ENCODE measurements around the gene NPSR1.
"Not testable (repeated sequence)": the region's sequence is repeated elsewhere in the genome, so short reads cannot be mapped to it uniquely, and the experiment has no call there.

Gene NPSR1

DNA sequence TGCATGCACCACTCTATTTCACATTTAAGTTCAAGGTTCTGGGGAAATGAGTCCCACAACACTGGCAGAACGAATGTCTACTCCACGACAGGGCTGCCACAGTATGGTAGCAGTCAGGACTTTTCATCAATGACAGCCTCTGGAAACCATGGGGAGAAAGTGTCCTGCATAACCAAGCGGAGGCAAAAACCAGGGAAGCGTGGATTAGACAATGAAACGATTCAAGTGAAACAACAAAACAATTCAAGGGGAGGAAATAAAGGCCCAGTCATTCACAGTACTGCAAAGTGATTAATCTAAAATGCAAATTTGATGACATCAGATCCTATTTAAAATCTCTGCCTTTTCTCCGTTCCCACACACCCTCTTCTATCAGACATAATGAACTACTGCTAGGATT, 211.0 kb downstream of the NPSR1 start:
- no peak for DNase-seq (ENCODE audit: low read depth)

DNA sequence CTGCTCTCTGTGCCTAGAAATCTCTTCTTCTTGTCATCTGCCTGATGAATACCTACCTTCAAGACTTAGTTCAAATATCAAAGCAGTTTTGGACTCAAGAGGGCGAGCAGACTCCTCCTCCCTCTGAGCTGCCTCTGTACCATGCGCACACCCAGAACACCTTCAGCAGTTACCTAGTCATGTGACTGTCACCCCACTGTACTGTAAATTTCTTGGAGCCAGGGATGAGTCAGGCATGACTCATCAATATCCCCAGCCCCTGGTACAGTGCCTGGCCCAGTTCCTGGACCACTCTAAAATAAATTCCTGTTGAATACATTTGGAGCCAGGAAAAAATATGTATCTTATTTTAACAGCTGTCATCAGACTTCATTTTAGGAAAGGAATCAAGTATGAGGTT, 212.0 kb downstream of the NPSR1 start:
- not testable (repeated sequence) for DNase-seq (ENCODE audit: low read depth)

DNA sequence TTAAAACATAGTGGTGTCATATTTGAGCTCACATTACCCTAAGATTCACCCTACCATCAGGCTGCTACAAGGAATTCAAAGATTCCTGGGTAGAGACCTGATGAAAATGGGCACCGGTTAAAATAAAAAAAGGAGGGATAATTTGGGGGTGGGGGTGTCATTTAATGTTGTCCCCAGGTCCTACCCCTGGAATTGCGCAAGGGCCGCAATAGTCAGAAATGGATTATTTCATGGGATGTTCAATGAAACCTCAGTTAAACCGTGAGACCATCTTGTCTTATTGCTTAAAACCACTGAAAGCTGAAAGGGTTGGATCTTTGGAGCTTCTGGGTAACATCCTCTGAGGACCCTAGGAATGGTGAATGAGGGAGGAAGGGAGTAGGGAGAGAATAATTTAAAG, 216.3 kb downstream of the NPSR1 start:
- DNase-seq (ENCODE audit: low read depth), result not testable (repeated sequence)

DNA sequence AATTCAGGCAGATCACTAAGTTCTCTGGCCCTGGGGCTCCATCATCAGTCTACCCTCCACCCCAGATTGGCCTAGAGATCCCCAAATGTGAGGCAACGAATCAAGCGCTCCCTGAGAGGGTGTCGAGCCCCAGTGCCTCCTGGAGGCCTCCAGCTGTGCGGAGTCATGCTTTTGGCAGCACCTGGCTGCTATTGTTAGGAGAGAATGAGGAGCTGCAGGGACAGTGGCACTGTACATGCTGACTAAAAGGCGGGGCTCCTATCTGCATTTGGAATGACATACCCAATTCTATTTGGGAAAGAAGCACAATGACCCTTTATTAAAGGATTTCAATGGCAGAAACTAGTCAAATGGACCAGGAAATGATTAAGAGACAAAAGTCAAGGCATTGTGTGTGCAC, 217.5 kb downstream of the NPSR1 start:
- DNase-seq (ENCODE audit: low read depth), result no peak

DNA sequence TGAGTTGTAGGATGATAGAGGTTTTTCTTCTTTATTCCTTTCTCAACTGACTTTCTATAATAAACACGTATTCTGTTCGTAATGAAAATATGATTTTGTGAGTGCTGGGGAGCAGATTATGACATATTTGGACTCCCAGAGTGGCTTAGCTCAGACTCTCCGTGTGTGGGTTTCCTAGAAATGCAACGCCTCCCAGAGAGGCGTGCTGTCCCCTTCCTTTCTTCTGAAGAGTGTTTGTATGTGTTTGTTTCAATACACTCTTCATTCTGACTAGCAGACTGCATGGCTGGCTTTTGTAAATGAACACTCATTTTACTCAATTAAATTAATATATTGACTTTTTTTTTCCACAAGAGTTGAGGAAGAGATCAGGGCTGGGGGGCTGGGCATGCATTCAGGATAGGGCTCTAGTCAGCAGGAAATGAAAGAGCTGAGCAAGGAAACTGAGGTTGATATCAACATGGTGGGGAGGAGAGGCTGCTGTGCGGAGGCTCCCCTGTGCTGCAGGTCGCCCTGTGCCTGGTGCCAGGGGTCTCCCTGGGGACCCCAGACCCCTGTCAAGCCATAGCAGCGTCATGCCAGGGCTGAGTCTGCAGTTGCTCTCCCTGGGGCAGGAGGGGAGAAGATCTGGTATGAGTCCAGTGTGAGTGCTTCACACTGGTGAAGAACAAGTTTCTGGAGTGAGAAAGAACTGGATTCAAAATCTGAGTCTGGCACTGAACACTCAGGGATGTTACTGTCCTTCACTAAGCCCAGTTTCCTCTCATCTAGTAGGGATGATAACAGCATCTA, 221.1 kb downstream of the NPSR1 start:
- not testable (repeated sequence) for DNase-seq (ENCODE audit: low read depth)

DNA sequence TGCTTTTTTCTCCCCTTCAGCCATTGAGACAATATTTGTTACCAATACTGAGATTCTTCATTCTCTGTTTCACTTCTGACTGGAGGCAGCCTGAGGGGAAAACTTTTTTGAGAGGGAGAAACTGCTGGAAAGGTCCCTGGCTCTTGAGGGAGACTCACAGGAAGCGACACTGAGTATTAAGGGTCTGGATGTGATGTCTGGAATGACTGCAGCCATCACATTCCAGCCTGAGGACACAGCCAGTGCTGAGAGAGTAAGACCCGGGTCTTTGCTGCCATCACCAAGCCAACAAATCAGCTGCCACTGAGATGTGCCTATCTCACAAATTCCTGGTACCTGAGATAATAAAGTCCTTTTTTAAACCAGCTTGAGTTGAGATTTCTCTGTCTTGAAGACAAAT, 221.9 kb downstream of the NPSR1 start:
- DNase-seq (ENCODE audit: low read depth), result no peak

DNA sequence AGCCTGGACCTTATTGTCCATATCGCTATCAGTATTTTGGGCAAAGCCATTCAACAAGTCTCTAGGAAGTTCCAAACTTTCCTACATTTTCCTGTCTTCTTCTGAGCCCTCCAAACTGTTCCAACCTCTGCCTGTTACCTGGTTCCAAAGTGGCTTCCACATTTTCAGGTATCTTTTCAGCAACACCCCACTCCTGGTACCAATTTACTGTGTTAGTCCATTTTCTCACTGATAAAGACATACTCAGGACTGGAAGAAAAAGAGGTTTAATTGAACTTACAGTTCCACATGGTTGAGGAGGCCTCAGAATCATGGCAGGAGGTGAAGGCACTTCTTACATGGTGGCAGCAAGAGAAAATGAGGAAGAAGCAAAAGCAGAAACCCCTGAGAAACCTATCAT, 225.8 kb downstream of the NPSR1 start:
- not testable (repeated sequence) for DNase-seq (ENCODE audit: low read depth)

DNA sequence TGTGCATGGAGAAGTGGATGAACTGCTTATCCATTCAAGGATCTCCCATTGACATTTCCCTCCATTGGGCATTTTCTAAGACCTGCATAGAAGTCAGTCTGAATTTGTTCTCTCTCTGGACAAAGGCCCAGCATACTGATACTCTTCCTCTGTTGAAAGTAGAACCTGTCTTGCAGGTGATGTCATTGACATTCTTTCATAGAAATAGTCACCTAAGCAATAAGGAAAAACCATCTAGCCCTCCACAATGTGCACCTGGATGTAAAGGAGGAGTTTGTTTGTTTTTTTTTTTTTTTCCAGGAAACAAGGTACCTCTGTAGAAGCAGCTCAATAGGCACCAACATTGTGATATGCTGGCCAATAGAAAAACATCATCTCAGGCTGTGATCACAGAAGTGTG, 228.8 kb downstream of the NPSR1 start:
- DNase-seq (ENCODE audit: low read depth), result no peak

DNA sequence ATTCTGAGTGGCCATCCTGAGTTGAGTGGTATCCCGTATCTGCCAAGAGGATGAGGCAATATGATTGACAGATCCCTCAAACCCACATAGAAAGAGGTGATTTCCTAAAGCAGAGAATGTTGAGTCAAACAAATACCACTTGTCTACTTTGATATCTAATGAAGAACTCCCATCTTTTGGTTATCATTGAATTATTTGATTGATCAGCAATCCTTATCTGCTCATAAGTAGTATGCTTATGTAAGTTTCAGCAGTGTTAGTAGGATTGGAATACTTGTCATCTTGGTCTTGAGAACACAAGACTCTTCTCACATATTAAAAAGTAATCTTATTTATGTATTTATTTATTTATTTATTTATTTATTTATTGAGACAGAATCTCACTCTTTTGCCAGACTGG, 231.9 kb downstream of the NPSR1 start:
- no peak for DNase-seq (ENCODE audit: low read depth)

DNA sequence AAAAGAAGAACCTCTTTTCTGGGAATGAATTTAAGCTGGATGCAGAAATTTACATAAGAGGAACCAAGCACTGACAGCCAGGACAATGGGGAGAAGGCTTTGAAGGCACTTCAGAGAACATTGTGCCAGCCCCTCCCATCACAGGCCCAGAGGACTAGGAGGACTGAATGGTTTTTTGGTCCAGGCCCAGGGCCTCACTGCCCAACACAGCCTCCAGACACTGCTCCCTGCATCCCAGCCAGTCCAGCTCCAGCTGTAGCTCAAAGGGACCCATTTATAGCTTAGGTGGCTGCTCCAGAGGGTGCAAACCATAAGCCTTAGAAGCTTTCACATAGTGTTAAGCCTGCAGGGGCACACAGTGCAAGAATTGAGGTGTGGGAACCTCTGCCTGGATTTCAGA, 237.2 kb downstream of the NPSR1 start:
- no peak for DNase-seq (ENCODE audit: low read depth)

All from T follicular helper cell (primary cell).